GM21737 (cell line): ENCODE results near the gene TBC1D24.
A peak's percentile ranks its signal among the peaks of the same experiment; 100 is the strongest.
"Not testable (repeated sequence)": the region's sequence is repeated elsewhere in the genome, so short reads cannot be mapped to it uniquely, and the experiment has no call there.

Experiments
- ATAC-seq: cut with Tn5 transposase; IDR thresholded peaks from one replicate; pipeline ENCODE4 v1.9.1; 2021; ENCODE audit warnings: mild to moderate bottlenecking, moderate library complexity; ENCODE audit not compliant: unreplicated experiment

TBC1D24 gene

DNA sequence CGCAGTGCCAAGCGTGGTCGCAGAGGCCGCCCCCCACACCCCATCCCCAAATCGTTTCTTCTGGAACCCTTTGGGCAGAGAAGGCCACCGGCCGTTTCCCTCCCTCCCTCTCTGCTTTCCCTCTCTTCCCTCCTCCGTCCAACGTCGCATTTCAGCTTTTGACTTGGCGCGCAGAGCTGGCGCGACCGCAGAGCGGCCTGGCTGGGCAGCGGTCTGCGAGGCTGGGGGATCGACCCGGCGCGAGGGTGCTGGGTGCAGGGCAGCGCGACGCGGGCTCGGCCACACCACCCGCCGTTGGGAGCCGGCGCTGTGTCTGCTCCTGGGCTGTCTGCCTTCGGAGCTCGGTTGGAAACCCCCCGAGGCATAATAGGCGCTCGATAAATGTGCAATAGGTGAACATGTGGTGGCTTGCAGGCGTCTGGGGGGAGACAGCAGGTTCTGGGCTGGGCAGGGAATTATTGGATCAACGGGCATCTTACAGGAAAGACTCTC, 6.6 kb upstream of the TBC1D24 start:
- ATAC-seq: no peak

DNA sequence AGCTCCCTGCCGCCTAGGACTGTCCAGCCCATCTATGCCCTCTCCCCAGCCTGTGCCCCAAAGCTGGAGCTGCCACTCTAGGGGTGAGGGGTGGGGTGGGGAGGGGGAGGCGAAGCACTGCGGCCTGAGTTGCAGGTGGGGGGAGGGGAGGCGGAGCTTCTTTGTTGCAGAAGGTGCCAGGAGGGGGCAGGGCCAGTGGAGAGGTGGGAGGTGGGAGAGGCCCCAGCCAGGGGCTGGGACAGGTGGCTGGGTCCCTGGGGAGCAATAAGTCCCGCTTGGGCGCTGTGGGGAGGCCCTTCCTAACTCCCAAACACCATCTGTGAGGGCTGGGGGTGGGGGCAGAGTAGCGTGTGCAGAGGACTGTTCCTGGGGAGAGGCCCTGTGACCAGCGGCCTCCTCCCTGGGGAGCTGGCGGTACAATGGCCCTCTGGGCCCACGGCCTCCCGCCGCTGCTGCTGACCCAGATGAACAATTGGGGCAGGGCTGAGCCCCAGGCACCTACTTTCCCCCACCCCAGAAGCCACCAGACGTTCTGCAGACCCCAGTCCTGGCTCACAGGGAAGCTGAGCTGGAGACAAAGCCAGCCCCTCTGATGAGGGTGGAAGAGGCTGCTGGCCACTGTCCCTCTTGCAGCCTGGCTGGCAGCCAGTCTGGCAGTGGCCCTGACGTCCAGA, 6.1 kb upstream of the TBC1D24 start:
- no peak for ATAC-seq

GRCh38 chr16:2469399-2470233, 5.3 kb upstream of the TBC1D24 start:
- ATAC-seq: no peak

GRCh38 chr16:2470234-2470601, 4.7 kb upstream of the TBC1D24 start:
- ATAC-seq: no peak

GRCh38 chr16:2470603-2471015, 4.3 kb upstream of the TBC1D24 start:
- ATAC-seq: no peak

DNA sequence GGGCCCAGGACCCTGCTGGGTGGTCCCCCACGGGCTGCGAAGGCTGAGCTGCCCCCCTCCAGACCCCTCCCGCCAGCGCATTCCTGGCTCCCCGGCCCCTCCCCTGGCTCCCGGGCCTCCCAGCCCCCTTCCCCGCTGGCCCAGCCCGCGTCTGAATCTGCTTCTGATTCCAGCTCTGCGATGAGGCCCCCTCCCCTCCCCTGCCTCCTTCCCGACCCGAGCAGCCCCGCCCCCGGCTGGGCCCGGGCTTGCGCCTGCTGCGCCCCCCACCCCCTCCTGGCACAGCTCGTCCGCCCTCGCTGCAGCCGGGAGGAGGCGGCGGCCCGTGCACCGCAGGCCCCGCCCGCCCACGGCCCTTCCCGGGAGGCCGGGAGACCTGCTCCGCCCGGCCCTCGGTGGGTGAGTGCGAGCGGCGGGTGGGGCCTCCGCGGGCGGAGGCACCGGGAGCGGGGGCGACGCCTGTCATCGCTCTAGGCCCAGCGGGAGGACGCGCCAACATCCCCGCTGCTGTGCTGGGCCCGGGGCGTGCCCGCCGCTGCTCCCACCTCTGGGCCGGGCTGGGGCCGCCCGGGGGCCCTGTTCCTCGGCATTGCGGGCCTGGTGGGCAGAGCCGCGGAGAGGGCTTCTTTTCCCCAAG, 3.8 kb upstream of the TBC1D24 start, which contains the start of gene NTN3:
Gene NTN3 (plus strand): TSS at position 282 of the 637 bp plus-strand sequence. CDS start 405 bp downstream, outside the sequence.
- no peak for ATAC-seq

- no peak for ATAC-seq
These were observed 3.1 kb upstream of the TBC1D24 start for GRCh38 chr16:2471653-2472487.

DNA sequence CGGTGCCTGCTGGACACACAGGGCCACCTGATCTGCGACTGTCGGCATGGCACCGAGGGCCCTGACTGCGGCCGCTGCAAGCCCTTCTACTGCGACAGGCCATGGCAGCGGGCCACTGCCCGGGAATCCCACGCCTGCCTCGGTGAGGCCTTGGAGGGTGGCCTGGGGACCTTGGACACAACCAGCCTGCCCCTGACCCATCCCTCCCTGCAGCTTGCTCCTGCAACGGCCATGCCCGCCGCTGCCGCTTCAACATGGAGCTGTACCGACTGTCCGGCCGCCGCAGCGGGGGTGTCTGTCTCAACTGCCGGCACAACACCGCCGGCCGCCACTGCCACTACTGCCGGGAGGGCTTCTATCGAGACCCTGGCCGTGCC, 2.5 kb upstream of the TBC1D24 start:
- ATAC-seq: no peak

- no peak for ATAC-seq
These were observed 2.0 kb upstream of the TBC1D24 start for GRCh38 chr16:2472885-2473445.

DNA sequence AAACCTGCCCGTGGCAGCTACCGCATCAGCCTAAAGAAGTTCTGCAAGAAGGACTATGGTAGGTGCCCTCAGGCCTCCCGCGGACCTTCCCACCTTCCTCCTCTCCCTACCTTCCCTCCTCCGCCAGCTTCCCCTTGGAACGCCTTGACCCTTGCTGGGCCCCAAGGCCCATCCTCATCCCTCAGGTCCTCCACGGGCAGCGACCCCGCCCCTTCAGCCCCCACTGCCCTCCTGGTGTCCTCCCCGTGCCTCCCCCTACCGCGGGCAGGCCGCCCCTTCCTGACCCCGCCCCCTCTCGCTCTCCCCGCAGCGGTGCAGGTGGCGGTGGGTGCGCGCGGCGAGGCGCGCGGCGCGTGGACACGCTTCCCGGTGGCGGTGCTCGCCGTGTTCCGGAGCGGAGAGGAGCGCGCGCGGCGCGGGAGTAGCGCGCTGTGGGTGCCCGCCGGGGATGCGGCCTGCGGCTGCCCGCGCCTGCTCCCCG, 1.4 kb upstream of the TBC1D24 start:
- peak; percentile 3 for ATAC-seq

GRCh38 chr16:2473999-2474876, 689 bp upstream of the TBC1D24 start:
- ATAC-seq: peak; percentile 33

DNA sequence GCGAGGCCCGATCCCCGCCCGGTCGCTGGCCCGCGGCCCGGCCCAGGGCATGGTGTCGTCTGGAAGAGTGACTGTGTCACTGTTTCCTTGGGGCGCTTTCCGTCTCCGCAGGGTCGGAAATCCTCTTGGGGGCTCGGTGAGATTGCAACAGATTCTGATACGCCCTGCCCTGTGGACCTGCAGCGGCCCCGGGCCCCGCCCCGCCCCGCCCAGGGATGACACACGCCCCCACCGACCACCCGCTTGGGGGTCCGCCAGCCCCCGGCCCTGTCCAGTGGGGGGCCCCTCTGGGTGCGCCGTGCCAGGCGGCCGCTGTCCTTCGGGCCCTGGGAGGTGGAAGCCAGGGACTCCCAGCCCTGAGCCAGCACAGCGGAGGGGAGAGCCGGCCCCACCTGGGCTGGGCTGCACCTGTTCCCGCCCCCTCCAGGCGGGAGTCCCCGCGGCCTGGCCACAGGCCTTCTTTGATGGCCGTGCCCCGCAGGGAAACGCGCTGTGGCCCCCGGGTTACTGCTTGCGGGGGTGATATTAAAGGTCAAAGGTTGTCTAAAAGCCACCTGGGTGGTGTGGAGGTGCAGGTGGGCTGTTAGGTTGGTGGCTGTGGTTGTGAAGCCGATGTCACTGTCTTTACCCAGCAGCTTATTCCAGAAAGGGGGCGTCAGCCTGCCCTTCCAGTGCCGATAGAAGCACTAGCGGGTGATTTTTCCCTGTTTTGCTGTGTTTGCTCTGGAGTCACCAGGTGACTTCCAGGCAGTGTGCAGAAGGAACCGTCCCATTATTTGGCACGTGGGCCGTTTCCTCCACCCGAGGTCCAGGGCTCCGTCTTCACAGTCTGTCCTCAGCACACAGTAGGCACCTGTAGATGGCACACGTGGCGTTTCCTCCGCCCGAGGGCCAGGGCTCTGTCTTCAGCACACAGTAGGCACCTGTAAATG, 752 bp downstream of the TBC1D24 start:
- ATAC-seq: peak; percentile 10

- no peak for ATAC-seq
These were observed 1.4 kb downstream of the TBC1D24 start for GRCh38 chr16:2476345-2476720.

- ATAC-seq: no peak
These were observed 1.8 kb downstream of the TBC1D24 start for GRCh38 chr16:2476741-2477140.

- no peak for ATAC-seq
These were observed 2.4 kb downstream of the TBC1D24 start for GRCh38 chr16:2477327-2477726.

DNA sequence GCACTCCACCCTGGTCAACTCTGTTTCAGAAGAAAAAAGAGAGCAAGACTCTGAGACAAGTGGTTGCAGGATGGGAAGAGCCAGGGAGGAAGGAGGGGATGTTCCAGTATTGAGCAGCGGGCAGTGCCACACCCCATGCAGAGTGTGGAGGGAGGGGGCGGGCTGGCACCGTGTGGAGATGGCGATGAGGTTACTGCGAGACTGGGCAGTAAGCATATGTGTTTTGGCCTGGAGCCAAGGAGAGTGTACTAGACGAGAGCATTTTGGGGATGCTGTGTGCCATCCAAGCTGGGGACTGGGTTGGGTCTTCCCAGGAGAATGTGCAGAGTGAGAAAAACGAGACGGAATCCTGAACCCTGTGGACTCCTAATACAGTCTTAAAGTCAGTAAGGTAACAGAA, 3.4 kb downstream of the TBC1D24 start:
- no peak for ATAC-seq

GRCh38 chr16:2479996-2480395, 5.1 kb downstream of the TBC1D24 start:
- ATAC-seq: not testable (repeated sequence)

- ATAC-seq: no peak
These were observed 6.0 kb downstream of the TBC1D24 start for GRCh38 chr16:2480948-2481347.
